HG02610 (cell line): Measurements from ENCODE around the gene TBC1D16.

Source experiments
- ATAC-seq: cut with Tn5 transposase; IDR thresholded peaks from one replicate; pipeline ENCODE4 v1.9.1; 2021; ENCODE audit warnings: mild to moderate bottlenecking, moderate library complexity; ENCODE audit not compliant: unreplicated experiment

Gene TBC1D16

GRCh38 chr17:79930877-79931816 is 104.5 kb downstream of the TBC1D16 start:
- ATAC-seq, result peak; percentile 42

- no peak for ATAC-seq
Measured at GRCh38 chr17:79930062-79930876, 105.4 kb downstream of the TBC1D16 start.

GRCh38 chr17:79929257-79930061 is 106.2 kb downstream of the TBC1D16 start:
- ATAC-seq, result no peak

GRCh38 chr17:79928502-79929256 is 107.0 kb downstream of the TBC1D16 start:
- ATAC-seq, result no peak

- ATAC-seq, result no peak
Measured at GRCh38 chr17:79927688-79928501, 107.8 kb downstream of the TBC1D16 start.

GRCh38 chr17:79927136-79927661 is 108.5 kb downstream of the TBC1D16 start:
- ATAC-seq, result no peak

GRCh38 chr17:79926605-79927135 is 109.0 kb downstream of the TBC1D16 start:
- ATAC-seq, result no peak

- ATAC-seq, result no peak
Measured at GRCh38 chr17:79926142-79926604, 109.5 kb downstream of the TBC1D16 start.

- ATAC-seq, result no peak
Measured at GRCh38 chr17:79925242-79925957, 110.3 kb downstream of the TBC1D16 start.

- no peak for ATAC-seq
Measured at GRCh38 chr17:79924639-79924976, 111.1 kb downstream of the TBC1D16 start.

GRCh38 chr17:79923974-79924638 is 111.6 kb downstream of the TBC1D16 start:
- no peak for ATAC-seq

- ATAC-seq, result no peak
Measured at GRCh38 chr17:79922798-79923197, 112.9 kb downstream of the TBC1D16 start.

- ATAC-seq, result no peak
Measured at GRCh38 chr17:79922116-79922601, 113.5 kb downstream of the TBC1D16 start.

- ATAC-seq, result no peak
Measured at GRCh38 chr17:79921411-79922115, 114.1 kb downstream of the TBC1D16 start.

- ATAC-seq, result no peak
Measured at GRCh38 chr17:79920751-79921410, 114.8 kb downstream of the TBC1D16 start.
